ENCODE data around the gene ATP10A. TPM values are rescaled to one million over a fixed set of nuclear protein-coding genes. Genes with fewer than 3 reads are reported as not detected.

Gene ATP10A
- polyA plus RNA-seq, 1 experiment = 3.5 TPM

DNA sequence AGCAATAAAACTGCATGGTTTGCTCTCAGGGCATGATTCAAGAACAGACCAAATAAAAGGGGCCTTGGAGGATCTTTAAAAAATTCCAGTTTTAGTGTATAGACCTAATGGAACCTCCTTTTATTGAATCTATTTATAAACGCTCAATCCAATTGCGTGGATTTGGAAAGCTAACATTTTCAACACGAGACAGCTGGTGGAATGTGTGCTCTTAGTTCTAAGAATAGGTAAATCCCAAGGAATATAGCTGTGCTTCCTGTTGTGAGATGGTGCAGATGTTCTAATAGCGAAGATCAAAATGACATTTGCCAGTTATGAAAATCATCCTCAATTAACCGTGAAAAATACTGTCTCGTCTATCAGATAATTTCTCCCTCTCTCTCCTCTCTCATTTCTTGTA lies 192.5 kb downstream of the ATP10A start:
- DNase-seq (ENCODE audit: low read depth, low spot score) = no peak
- Histone ChIP-seq H3K27ac (ENCODE audit: low read depth, low read length) (peak overlapping the region; percentile 57), H3K9me3 (ENCODE audit: control insufficient read depth, insufficient read depth, low read length) (no peaks in the 10 kb centered on the region; the same call in 1 of the 2 replicates), H3K27me3 (ENCODE audit: control insufficient read depth, insufficient read depth, low read length) (peaks cover 4% of the 10 kb centered on the region), H3K4me3 (ENCODE audit: low read depth, low read length) (peak overlapping the region; percentile 46)
- CTCF ChIA-PET = interaction anchor here (1.1 to 1.7 kb wide), 3 partner anchors 21 to 425 kb away, joined by 3 to 5 read pairs (median 4); no protein-coding TSS in a partner anchor
- TF ChIP-seq, protein P1, sequence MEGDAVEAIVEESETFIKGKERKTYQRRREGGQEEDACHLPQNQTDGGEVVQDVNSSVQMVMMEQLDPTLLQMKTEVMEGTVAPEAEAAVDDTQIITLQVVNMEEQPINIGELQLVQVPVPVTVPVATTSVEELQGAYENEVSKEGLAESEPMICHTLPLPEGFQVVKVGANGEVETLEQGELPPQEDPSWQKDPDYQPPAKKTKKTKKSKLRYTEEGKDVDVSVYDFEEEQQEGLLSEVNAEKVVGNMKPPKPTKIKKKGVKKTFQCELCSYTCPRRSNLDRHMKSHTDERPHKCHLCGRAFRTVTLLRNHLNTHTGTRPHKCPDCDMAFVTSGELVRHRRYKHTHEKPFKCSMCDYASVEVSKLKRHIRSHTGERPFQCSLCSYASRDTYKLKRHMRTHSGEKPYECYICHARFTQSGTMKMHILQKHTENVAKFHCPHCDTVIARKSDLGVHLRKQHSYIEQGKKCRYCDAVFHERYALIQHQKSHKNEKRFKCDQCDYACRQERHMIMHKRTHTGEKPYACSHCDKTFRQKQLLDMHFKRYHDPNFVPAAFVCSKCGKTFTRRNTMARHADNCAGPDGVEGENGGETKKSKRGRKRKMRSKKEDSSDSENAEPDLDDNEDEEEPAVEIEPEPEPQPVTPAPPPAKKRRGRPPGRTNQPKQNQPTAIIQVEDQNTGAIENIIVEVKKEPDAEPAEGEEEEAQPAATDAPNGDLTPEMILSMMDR (IDR thresholded peaks at IDR 0.05; ENCODE audit: low read depth, low read length) = no peak
- POLR2A ChIA-PET = no interaction called here

DNA sequence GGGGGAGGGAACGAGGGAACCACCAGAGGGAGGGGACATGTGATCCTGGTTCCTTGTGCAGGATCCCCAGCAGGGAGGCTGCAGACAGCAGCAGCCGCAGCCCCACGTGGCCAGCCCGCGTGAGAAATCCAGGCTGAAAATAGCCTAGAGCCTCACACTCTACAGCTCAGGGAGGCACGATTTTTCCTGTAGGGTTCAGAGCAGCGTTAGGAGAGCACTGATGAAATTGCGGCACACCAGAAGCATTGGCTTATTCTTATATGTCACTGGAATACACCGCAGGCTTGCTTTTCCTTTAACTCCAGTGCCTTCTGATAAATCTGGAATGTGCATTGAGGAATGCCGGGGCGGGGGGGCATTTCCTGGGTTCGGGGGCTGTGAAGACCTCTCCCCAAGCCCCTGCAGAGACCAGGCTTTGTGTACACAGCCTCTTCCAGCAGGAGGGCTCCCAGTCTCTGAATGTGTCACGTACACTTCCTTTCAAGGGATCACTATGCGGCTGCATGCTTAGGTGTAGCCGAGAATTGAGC lies 193.0 kb downstream of the ATP10A start:
- POLR2A ChIA-PET = no interaction called here
- no peaks in the 10 kb centered on the region; the same call in 1 of the 2 replicates for H3K9me3 ChIP-seq (ENCODE audit: control insufficient read depth, insufficient read depth, low read length)
- CTCF ChIA-PET = interaction anchor here (1.2 to 1.7 kb wide), 2 partner anchors 22 to 425 kb away, joined by 4 to 5 read pairs; no protein-coding TSS in a partner anchor
- peak overlapping the region; percentile 46 for H3K4me3 ChIP-seq (ENCODE audit: low read depth, low read length)
- DNase-seq (ENCODE audit: low read depth, low spot score) = no peak
- H3K27me3 ChIP-seq (ENCODE audit: control insufficient read depth, insufficient read depth, low read length) = peaks cover 6% of the 10 kb centered on the region
- TF ChIP-seq, protein P1 (IDR thresholded peaks at IDR 0.05; ENCODE audit: low read depth, low read length) = 0 out of 2 replicates have a peak, but pooled peaks have one; percentile 6
- H3K27ac ChIP-seq (ENCODE audit: low read depth, low read length) = peak overlapping the region; percentile 57

DNA sequence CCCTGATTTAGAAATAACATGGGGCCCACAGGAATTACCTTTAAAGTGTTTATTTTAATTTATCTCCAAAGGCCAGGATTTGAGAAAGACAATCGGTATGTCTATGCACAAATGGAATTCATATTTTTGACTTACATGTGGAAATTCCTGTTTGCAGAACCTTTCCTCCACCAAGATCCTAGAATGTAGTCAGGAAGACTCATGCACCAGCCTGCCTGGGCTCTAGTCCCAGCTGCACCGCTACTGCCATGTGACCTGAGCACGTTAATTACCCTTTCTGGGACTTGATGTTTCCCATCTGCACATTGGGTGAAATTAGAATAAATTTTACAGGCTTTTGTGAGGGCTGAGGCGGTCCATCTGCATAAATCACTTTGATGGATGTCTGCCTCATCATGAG lies 194.2 kb downstream of the ATP10A start:
- no peak for DNase-seq (ENCODE audit: low read depth, low spot score)
- ChIA-PET CTCF (interaction anchor here (1.1 kb wide), 1 partner anchor 265 kb away, joined by 8 read pairs; no protein-coding TSS in a partner anchor), POLR2A (no interaction called here)
- peaks cover 7% of the 10 kb centered on the region for H3K27me3 ChIP-seq (ENCODE audit: control insufficient read depth, insufficient read depth, low read length)
- TF ChIP-seq, protein P1 (IDR thresholded peaks at IDR 0.05; ENCODE audit: low read depth, low read length) = no peak
- H3K27ac ChIP-seq (ENCODE audit: low read depth, low read length) = no peak overlapping the region
- no peak overlapping the region for H3K4me3 ChIP-seq (ENCODE audit: low read depth, low read length)
- H3K9me3 ChIP-seq (ENCODE audit: control insufficient read depth, insufficient read depth, low read length) = no peaks in the 10 kb centered on the region

DNA sequence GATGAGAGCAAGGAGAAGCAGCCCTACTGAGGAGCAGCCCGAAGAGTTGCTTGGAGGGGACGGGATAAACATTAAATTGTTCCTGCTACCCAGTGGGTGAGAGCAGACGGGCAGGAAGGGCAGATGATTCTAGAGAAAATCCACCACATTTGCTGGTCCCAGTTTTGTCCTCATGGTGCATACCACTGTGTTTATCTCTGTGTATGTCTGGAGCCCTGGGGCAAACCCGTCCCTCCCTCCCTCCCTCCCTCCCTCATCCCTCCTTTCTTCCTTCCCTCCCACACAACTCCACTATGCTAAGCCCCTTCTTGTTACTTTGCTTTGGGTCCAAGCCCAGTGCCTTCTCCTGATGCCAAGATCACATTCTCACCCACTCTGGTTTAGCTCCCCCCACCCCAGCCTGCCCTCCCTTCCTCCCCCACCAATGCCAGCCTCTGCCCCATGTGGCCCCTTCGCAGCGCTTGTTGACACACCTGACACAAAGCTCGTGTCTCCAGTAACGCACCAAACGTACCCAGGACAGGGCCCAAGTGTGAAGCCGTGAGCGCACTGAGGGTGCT lies 194.8 kb downstream of the ATP10A start:
- POLR2A ChIA-PET = no interaction called here
- H3K4me3 ChIP-seq (ENCODE audit: low read depth, low read length) = no peak overlapping the region

DNA sequence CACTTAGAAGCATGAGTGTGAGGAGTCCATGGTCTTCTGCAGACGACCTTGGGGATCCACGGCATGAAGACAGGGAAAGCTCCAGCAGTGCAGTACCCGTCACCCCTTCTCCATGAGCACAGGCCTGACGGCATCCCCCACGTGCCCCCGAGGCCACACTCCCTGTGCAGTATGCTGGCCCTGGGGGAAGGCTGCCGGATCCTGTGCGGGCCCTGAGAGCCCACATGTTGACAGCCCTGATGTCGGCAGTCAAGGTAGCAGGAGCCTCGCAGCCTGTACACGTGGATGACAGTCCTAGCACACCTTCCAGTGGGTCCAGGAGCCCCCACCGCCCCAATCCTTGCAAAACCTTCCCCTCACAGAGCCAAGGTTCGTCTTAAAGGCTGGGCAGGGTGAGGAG lies 195.3 kb downstream of the ATP10A start:
- no peak for DNase-seq (ENCODE audit: low read depth, low spot score)
- POLR2A ChIA-PET = no interaction called here
- CTCF ChIA-PET = interaction anchor here (1.1 kb wide), 1 partner anchor 266 kb away, joined by 8 read pairs; no protein-coding TSS in a partner anchor
- TF ChIP-seq, protein P1 (IDR thresholded peaks at IDR 0.05; ENCODE audit: low read depth, low read length) = no peak
- Histone ChIP-seq H3K4me3 (ENCODE audit: low read depth, low read length) (no peak overlapping the region), H3K27me3 (ENCODE audit: control insufficient read depth, insufficient read depth, low read length) (peaks cover 7% of the 10 kb centered on the region), H3K27ac (ENCODE audit: low read depth, low read length) (no peak overlapping the region), H3K9me3 (ENCODE audit: control insufficient read depth, insufficient read depth, low read length) (no peaks in the 10 kb centered on the region)

More for the DNA sequence above, 194.8 kb downstream of the ATP10A start:
- Histone ChIP-seq H3K9me3 (ENCODE audit: control insufficient read depth, insufficient read depth, low read length) (no peaks in the 10 kb centered on the region), H3K27me3 (ENCODE audit: control insufficient read depth, insufficient read depth, low read length) (peaks cover 7% of the 10 kb centered on the region), H3K27ac (ENCODE audit: low read depth, low read length) (no peak overlapping the region)
- CTCF ChIA-PET = interaction anchor here (1.1 kb wide), 1 partner anchor 266 kb away, joined by 8 read pairs; no protein-coding TSS in a partner anchor
- TF ChIP-seq, protein P1 (IDR thresholded peaks at IDR 0.05; ENCODE audit: low read depth, low read length) = no peak
- no peak for DNase-seq (ENCODE audit: low read depth, low spot score)

Measured in AG04450 (cell line).